Effector memory CD8-positive, alpha-beta T cell (primary cell): ENCODE results near the gene DCUN1D2.
"Not testable (repeated sequence)": the region's sequence is repeated elsewhere in the genome, so short reads cannot be mapped to it uniquely, and the experiment has no call there.

Experiments used
- ATAC-seq: fragments of 150-1000 bp; cut with Tn5 transposase; replicated peaks from 2 replicates; pipeline ENCODE4 v1.10.0; 2021; ENCODE audit warnings: mild to moderate bottlenecking, moderate library complexity
- DNase-seq, 3 experiments: peaks; one replicate each; pipeline ENCODE4 v3.0.0; 2021
- H3K27ac Mint-ChIP-seq, 2 donors: one replicate each; pipeline ENCODE4 v1.8.0; 2022; ENCODE audit warnings: mild to moderate bottlenecking in 2 of 2, mixed read lengths in 2 of 2, moderate library complexity in 2 of 2
- H3K27me3 Mint-ChIP-seq, 2 donors: one replicate each; pipeline ENCODE4 v1.8.0; 2022; ENCODE audit warnings: mixed read lengths in 2 of 2
- H3K36me3 Mint-ChIP-seq: one replicate; pipeline ENCODE4 v1.8.0; 2022; ENCODE audit warnings: mild to moderate bottlenecking, moderate library complexity, mixed read lengths; ENCODE audit not compliant: insufficient read depth
- H3K4me1 Mint-ChIP-seq, 2 donors: one replicate each; pipeline ENCODE4 v1.8.0; 2022; ENCODE audit warnings: low read depth in 2 of 2, mixed read lengths in 2 of 2
- H3K4me3 Mint-ChIP-seq, 2 donors: one replicate each; pipeline ENCODE4 v1.8.0; 2022; ENCODE audit warnings: mild to moderate bottlenecking in 2 of 2, mixed read lengths in 2 of 2, moderate library complexity in 2 of 2
- H3K9me3 Mint-ChIP-seq, 2 donors: one replicate each; pipeline ENCODE4 v1.8.0; 2022; ENCODE audit warnings: mixed read lengths in 2 of 2

The DCUN1D2 gene

DNA sequence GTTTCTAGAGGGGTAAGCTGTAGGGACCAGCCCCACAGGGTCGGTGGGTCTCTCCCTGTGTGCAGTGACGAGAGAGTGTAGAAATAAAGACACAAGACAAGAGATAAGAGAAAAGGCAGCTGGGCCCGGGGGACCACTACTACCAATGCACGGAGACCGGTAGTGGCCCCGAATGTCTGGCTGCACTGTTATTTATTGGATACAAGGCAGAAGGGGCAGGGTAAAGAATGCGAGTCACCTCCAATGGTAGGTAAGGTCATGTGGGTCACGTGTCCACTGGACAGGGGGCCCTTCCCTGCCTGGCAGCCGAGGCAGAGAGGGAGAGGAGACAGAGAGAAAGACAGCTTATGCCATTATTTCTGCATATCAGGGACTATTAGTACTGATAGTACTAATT, 40.2 kb downstream of the DCUN1D2 start:
- not testable (repeated sequence) for H3K27me3 Mint-ChIP-seq, ATAC-seq, H3K4me3 Mint-ChIP-seq, H3K9me3 Mint-ChIP-seq, H3K27ac Mint-ChIP-seq, H3K4me1 Mint-ChIP-seq, H3K36me3 Mint-ChIP-seq, DNase-seq

DNA sequence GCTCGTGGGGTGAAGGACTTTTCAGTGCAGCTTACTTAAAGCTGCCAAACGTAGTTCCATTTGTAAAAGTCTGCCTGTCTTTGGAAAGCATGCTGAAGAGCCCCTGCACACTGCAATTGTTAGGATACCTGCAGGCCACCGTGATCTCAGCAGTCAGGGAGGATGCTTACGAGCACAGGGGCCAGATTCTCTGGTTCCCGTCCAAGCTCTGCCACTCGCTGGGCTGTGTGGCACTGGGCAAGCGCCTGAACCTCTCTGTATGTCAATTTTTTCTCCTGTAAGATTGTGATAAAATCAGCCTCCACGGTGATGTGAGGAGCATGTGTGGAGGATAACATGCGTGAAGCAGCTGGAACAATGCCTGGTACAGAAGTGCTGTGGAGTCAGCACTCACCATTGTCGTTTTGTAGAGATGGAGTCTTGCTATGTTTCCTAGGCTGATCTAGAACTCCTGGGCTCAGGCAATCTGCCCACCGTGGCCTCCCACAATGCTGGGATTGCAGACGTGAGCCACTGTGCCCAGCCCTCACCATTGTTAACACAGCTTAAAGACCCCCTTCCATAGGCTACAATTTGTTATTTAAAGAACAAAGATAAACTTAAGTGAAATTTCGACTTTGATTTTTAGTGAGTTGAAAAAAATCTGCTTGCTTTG, 40.7 kb downstream of the DCUN1D2 start:
- H3K27ac Mint-ChIP-seq = peak overlapping the region in 1 of 2 donors; percentile 73
- no peak for ATAC-seq
- H3K4me1 Mint-ChIP-seq = peaks cover 0 to 3% of the 10 kb centered on the region in 2 donors
- no peaks in the 10 kb centered on the region for H3K36me3 Mint-ChIP-seq
- H3K9me3 Mint-ChIP-seq = no peaks in the 10 kb centered on the region
- H3K4me3 Mint-ChIP-seq = peak overlapping the region; percentile 44 to 56
- H3K27me3 Mint-ChIP-seq = no peaks in the 10 kb centered on the region
- DNase-seq = no peak

DNA sequence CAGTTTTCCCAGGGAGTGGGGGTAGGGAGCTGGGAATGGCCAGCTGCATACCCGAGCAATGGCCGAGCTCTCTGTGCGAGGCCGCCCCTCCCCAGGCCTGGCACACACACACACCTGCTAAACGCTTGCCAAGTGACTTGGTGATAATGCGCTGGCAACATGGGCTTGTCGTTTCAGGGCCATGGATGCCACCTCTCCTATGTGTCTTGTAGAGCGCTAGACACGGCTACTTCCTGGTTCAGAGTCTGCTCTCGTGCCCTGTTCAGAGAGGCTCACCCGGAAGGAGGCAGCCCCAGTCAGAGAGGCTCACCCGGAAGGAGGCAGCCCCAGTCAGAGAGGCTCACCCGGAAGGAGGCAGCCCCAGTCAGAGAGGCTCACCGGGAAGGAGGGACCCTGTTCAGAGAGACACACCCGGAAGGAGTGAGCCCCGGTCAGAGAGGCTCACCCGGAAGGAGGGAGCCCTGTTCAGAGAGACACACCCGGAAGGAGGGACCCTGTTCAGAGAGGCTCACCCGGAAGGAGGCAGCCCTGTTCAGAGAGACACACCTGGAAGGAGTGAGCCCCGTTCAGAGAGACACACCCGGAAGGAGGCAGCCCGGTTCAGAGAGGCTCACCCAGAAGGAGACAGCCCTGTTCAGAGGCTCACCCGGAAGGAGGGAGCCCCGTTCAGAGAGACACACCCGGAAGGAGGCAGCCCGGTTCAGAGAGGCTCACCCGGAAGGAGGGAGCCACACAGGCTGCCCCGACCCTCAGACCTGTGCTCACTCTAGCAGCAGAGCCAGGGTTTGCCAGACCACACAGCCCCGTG, 41.4 kb downstream of the DCUN1D2 start:
- Mint-ChIP-seq H3K4me3 (peak overlapping the region; percentile 48 to 56), H3K36me3 (no peaks in the 10 kb centered on the region), H3K27me3 (no peaks in the 10 kb centered on the region), H3K27ac (peak overlapping the region in 1 of 2 donors; percentile 73), H3K4me1 (peaks cover 0 to 3% of the 10 kb centered on the region in 2 donors), H3K9me3 (no peaks in the 10 kb centered on the region)
- ATAC-seq = peak; percentile 85
- DNase-seq = peak; percentile 29

DNA sequence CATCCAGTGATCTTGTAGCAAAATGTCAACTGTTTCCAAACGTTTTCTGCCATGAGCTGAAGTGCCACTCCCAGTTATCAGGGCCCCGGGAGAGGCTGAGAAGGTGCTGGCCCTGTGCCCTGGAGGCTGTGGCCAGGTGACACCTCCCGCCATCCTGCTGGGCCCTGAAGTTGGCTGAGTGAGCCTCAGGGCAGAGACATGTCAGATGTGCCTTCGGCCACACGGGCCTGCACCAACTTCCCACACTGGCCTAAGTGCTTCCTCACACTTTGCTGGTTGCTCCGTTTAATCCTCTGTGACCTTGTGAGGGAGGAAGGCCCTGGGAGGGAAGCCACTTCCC, 42.0 kb downstream of the DCUN1D2 start:
- H3K9me3 Mint-ChIP-seq = no peaks in the 10 kb centered on the region
- H3K27me3 Mint-ChIP-seq = no peaks in the 10 kb centered on the region
- H3K4me3 Mint-ChIP-seq = peak overlapping the region; percentile 48 to 56
- H3K36me3 Mint-ChIP-seq = no peaks in the 10 kb centered on the region
- H3K27ac Mint-ChIP-seq = peak overlapping the region in 1 of 2 donors; percentile 73
- H3K4me1 Mint-ChIP-seq = peaks cover 0 to 3% of the 10 kb centered on the region in 2 donors
- ATAC-seq (no peak), DNase-seq (no peak)

DNA sequence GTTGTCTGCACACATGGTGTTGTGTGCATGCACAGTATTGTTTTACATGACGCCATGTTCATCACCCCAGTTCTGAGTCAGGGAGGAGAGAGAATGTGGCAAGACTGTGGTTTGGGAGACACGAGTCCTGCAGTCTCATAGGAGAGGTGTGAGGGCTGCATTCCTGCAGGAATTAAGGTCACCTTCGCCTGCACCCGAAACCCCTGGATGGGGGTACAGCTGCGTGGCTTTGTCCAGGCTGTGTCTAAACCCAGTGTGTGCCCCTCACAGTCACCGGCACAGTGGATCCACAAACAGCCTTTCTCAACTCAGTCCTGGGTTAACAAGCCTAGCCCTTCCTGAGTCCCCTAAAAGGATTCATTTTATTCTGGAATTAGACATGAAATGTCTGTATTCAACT, 42.9 kb downstream of the DCUN1D2 start:
- Mint-ChIP-seq H3K4me3 (no peak overlapping the region), H3K4me1 (peaks cover 0 to 3% of the 10 kb centered on the region in 2 donors), H3K27me3 (no peaks in the 10 kb centered on the region), H3K27ac (no peak overlapping the region), H3K36me3 (no peaks in the 10 kb centered on the region), H3K9me3 (no peaks in the 10 kb centered on the region)
- no peak for DNase-seq
- ATAC-seq = no peak

DNA sequence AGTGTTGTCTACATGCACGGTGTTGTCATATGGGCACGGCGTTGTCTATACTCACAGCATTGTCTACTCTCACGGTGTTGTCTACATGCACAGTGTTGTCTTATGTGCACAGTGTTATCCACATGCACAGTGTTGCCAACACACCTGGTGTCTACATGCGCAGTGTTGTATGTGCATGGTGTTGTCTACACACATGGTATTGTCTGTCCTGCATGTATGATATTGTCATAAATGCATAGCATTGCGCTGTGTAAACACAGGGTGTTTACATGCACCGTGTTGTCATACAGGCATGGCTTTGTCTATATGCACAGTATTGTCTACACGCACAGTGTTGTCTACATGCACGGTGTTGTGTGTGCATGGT, 44.0 kb downstream of the DCUN1D2 start:
- Mint-ChIP-seq H3K27me3 (no peaks in the 10 kb centered on the region), H3K27ac (no peak overlapping the region), H3K4me3 (no peak overlapping the region), H3K36me3 (peaks cover 2% of the 10 kb centered on the region), H3K9me3 (no peaks in the 10 kb centered on the region), H3K4me1 (peaks cover 0 to 3% of the 10 kb centered on the region in 2 donors)
- ATAC-seq = no peak
- DNase-seq = no peak

DNA sequence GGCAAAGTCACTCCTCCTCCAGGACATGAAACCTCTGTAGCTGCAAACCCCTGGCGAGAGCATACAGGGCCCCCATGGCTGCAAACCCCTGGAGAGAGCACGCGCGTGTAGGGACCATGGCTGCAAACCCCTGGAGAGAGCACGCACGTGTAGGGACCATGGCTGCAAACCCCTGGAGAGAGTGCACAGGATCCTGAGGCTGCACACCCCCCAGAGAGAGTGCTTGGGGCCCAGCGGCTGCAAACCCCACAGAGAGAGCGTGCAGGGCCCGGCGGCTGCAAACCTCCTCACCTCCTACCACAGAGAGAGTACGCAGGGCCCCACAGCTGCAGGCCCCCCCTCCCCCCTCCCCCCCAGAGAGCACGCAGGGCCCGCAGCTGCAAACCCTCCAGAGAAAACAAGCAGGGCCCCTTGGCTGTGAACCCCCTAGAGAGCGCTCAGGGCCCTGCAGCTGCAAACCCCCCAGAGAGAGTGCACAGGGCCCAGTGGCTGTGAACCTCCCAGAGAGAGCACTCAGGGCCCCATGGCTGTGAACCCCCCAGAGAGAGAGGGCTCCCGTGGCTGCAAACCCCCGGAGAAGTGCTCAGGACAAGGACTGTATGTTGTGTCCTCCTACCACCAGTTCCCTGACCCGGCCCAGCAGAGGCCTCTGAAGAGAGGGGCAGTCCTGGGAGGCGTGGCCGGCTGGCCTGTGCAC, 44.6 kb downstream of the DCUN1D2 start:
- Mint-ChIP-seq H3K4me3 (no peak overlapping the region), H3K9me3 (no peaks in the 10 kb centered on the region), H3K27ac (no peak overlapping the region), H3K27me3 (no peaks in the 10 kb centered on the region), H3K4me1 (peaks cover 0 to 3% of the 10 kb centered on the region in 2 donors), H3K36me3 (peaks cover 2% of the 10 kb centered on the region)
- DNase-seq = no peak
- no peak for ATAC-seq

DNA sequence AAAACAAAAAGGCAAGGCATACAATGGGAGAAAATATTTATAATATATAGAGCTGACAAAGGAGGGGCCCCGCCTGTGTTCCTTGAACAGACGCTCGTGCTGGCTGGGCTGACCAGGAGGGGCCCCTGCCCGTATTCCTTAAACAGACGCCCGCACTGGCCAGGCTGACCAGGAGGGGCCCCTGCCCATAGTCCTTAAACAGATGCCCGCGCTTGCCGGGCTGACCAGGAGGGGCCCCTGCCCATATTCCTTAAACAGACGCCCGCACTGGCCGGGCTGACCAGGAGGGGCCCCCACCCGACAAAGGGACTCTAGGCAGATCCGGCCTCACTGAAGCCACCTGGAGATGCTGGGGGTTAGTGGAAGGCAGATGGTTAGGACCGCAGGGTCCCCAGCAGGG, 46.5 kb downstream of the DCUN1D2 start:
- Mint-ChIP-seq H3K27ac (no peak overlapping the region), H3K27me3 (no peaks in the 10 kb centered on the region)
- no peak for DNase-seq

DNA sequence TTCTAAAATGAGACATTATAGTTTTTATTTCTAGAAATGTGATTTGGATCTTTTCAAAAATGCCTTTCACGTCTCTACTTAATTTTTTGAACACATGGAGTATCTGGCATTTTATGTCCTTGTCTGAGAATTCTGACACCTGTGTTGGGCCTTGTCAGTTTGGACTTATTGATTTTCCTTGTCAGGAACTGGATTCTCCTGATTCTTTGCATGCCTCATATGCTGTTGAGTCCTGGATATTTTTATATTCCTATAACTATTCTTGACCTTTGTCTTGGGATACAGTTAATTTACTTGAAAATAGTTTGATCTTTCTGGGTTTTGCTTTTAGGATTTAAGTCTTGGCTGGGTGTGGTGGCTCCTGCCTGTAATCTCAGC, 47.5 kb downstream of the DCUN1D2 start:
- Mint-ChIP-seq H3K27me3 (no peaks in the 10 kb centered on the region), H3K27ac (no peak overlapping the region), H3K9me3 (no peaks in the 10 kb centered on the region), H3K4me3 (no peak overlapping the region), H3K36me3 (peaks cover 2% of the 10 kb centered on the region), H3K4me1 (peaks cover 0 to 3% of the 10 kb centered on the region in 2 donors)
- DNase-seq = no peak
- ATAC-seq = no peak

More for the DNA sequence above, 46.5 kb downstream of the DCUN1D2 start:
- H3K4me3 Mint-ChIP-seq = no peak overlapping the region
- H3K9me3 Mint-ChIP-seq = no peaks in the 10 kb centered on the region
- peaks cover 2% of the 10 kb centered on the region for H3K36me3 Mint-ChIP-seq
- H3K4me1 Mint-ChIP-seq = peaks cover 0 to 3% of the 10 kb centered on the region in 2 donors
- no peak for ATAC-seq

DNA sequence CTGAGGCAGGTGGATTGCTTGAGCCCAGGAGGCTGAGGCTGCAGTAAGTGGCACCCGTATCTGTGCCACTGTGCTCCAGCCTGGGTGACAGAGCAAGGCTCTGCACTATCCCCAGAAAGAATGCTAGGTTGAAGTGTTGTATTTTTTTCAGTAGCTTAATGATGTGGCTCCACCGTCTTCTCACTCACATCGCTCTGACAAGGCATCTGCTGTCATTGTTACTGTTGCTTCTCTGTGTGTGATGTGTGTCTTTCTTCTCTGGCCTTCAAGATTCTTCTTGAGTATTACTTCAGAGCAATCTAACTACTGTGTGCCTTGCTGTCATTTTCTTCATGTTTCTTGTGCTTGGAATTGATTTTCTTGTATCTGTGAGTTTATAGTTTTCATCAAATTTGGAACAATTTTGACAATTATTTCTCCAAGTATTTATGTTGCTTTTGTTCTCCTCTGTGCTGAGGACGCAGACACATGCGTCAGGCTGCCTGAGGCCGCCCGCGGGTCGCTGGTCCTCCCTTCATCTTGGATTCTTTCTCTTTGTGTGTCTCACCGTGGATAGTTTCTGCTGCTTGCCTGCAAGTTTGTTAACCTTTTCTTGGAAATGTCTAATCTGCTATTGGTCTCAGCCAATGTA, 48.0 kb downstream of the DCUN1D2 start:
- no peak overlapping the region for H3K27ac Mint-ChIP-seq
- no peaks in the 10 kb centered on the region for H3K9me3 Mint-ChIP-seq
- no peak overlapping the region for H3K4me3 Mint-ChIP-seq
- no peak for ATAC-seq
- H3K36me3 Mint-ChIP-seq = peaks cover 2% of the 10 kb centered on the region
- no peaks in the 10 kb centered on the region for H3K27me3 Mint-ChIP-seq
- no peak for DNase-seq
- H3K4me1 Mint-ChIP-seq = peaks cover 0 to 3% of the 10 kb centered on the region in 2 donors

DNA sequence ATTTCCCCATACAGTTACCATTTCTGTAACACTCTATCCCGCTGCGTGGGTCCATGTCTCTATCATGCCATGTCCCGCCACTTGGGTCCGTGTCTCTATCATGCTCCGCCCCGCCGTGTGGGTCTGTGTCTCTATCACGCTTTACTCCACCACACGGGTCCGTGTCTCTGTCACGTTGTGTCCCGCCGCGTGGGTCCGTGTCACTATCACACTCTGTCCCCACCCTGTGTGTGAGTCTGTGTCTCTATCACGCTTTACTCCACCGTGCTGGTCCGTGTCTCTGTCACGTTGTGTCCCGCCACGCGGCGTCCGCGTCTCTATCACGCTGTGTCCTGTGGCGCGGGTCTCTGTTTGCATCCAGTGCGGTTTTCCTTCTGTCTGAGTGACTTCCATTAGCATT, 48.9 kb downstream of the DCUN1D2 start:
- no peaks in the 10 kb centered on the region for H3K27me3 Mint-ChIP-seq
- H3K27ac Mint-ChIP-seq = no peak overlapping the region
- peaks cover 0 to 3% of the 10 kb centered on the region in 2 donors for H3K4me1 Mint-ChIP-seq
- DNase-seq (no peak), ATAC-seq (no peak)
- H3K36me3 Mint-ChIP-seq = peaks cover 2% of the 10 kb centered on the region
- no peaks in the 10 kb centered on the region for H3K9me3 Mint-ChIP-seq
- no peak overlapping the region for H3K4me3 Mint-ChIP-seq

DNA sequence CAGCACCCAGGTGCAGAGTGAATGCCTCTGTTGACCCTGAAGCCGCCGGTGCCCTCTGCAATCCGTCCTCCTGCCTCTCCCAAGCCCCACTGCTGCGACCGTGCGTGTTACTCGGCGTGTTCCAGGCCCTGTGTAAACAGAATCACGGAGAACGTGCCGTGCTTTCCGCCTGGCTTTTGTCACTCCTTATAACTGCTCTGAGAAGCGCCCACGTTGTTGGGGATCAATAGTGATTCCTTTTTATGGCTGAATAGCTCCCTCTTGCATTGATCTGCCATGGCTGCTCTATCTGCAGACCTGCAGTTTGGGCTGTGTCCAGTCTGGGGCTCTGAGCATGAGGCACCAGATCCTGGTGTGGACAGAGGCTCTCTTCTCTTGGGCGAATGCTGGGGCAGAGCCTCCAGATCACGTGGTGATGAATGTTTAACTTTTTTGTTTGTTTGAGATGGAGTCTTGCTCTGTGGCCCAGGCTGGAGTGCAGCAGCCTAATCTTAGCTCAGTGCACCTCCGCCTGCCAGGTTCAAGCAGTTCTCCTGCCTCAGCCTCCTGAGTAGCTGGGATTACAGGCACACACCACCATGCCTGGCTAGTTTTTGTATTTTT, 53.0 kb downstream of the DCUN1D2 start:
- no peak overlapping the region for H3K4me3 Mint-ChIP-seq
- no peak for DNase-seq
- no peak for ATAC-seq
- no peaks in the 10 kb centered on the region for H3K27me3 Mint-ChIP-seq
- no peak overlapping the region for H3K27ac Mint-ChIP-seq
- no peaks in the 10 kb centered on the region for H3K4me1 Mint-ChIP-seq
- peaks cover 2% of the 10 kb centered on the region for H3K36me3 Mint-ChIP-seq
- no peaks in the 10 kb centered on the region for H3K9me3 Mint-ChIP-seq

DNA sequence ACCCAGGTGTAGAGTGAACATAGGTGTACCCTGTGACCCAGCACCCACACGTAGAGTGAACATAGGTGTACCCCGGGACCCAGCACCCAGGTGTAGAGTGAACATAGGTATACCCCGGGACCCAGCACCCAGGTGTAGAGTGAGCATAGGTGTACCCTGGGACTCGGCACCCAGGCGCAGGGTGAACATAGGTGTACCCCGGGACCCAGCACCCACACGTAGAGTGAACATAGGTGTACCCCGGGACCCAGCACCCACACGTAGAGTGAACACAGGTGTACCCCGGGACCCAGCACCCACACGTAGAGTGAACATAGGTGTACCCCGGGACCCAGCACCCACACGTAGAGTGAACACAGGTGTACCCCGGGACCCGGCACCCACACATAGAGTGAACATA, 53.6 kb downstream of the DCUN1D2 start:
- not testable (repeated sequence) for H3K4me1 Mint-ChIP-seq, H3K9me3 Mint-ChIP-seq, DNase-seq, H3K36me3 Mint-ChIP-seq, ATAC-seq, H3K4me3 Mint-ChIP-seq, H3K27ac Mint-ChIP-seq, H3K27me3 Mint-ChIP-seq
